NCI-H128 (cell line): ENCODE results near the gene SANBR.

Experiments
- DNase-seq: peaks from one replicate; lab custom pipeline; 2025; ENCODE audit not compliant: unreplicated experiment; lab: John Stamatoyannopoulos, UW

Gene SANBR

DNA sequence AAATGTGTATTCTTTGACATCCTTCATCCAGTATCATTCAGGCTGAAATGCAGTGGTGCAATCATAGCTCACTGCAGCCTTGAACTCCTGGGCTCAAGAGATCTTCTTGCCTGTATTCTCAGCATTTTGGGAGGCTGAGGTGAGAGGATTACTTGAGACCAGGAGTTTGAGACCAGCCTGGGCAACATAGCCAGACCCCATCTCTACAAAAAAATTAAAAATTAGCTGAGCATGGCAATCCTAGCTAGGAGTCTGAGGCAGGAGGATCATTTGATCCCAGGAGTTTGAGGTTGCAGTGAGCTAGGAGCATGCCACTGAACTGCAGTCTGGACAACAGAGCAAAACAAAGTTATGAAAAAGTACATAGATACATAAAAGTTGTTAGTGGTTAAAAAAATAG lies 24.1 kb downstream of the SANBR start:
- no peak for DNase-seq

DNA sequence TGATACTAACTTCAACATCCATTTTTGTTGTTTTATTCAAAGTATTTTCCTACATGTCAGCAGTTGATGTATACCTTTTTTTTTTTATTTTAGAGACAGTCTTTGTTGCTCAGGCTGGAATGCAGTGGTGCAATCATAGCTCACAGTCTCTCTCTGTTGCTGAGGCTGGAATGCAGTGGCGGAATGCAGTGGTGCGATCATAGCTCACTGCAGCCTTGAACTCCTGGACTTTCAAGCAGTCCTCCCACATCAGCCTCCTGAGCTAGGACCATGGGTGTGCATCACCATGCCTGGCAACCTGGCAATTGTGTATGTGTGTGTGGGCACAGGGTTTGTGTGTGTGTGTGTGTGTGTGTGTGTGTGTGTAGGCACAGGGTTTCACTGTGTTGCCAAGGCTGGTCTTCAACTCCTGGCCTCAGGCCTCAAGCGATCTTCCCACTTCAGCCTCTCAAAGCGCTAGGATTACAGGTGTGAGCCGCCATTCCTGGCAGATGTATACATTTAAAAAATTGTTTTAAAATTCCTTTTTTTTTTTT lies 24.8 kb downstream of the SANBR start:
- DNase-seq, result no peak

DNA sequence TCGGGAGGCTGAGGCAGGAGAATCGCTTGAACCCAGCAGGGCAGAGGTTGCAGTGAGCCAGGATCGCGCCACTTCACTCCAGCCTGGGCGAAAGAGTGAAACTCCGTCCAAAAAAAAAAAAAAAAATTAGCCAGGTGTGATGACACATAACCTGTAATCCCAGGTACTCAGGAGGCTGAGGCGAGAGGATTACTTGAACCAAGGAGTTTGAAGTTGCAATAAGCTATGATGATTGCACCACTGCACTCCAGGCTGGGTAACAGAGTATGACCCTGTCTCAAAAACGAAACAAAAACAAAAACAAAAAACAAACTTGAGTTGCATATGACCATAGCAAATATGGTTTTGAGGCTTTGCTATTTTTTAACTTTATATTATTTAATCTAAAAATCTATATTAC lies 25.8 kb downstream of the SANBR start:
- DNase-seq, result no peak

DNA sequence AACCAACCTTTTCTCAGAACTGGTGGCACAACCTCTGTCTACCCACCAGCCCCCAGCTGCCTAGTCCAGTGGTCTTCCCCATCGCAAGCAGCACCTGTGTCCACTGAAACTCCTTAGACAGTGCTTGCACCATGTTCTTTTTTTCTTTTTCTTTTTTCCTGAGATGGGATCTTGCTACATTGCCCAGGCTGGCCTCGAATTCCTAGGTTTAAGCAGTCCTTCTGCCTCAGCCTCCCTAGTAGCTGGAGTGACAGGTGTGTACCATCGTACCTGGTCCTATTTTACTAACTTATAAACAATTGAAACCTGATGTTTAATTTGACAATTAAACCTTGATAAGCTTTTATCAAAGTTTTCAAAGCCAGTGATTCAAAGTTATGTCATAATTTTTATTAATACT lies 30.8 kb downstream of the SANBR start:
- DNase-seq, result no peak

DNA sequence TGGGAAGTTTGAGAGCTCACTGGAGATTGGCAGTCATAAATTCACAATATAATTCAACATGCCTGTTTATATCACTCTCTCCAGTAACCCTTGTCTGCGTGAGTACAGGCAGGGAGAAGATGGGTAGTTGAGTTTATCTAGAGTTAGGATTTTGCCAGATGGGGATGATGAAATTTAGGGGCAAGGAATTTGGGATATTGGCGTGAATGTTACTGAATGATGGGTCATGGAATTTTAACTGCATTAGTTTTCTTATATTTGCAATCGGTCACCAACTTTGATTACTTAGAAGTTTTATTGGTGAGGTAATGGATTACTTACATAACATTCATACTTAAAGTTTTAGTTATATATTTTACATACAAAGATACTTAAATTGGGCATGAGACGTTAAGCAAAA lies 35.1 kb downstream of the SANBR start:
- no peak for DNase-seq

DNA sequence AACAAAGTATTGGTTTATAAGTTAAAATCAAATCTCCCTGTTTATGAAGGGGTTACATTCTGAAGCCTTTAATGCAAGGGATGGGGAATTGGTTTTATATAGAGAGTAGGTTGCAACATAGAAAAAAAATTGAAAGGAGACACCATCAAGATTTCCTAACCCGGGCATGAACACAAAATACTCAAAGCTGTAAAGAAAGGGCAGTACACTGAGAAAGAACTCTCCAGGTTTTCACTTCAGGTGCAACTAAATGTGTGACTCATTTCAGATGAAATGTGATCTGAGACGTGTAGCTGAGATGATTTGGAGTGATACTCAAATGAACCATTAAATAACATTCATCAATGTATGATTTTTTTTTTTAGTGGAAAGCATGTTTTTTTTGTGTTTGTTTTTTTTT lies 43.6 kb downstream of the SANBR start:
- no peak for DNase-seq

DNA sequence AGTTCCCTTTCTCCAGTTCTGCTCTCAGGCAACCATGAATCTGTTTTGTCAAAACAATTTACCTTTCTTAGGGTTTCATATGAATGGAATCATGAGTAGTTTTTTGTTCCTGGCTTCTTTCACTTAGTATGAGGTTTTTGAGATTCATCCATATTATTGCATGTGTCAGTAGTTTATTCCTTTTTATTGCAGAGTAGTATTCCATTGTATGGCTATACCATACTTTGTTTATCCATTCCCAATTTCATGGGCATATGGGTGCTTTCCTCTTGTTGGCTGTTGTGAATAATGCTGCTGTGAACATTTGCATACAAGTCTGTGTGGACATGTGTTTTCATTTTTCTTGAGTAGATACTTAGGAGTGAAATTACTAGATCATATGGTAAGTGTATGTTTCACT lies 46.0 kb downstream of the SANBR start:
- no peak for DNase-seq

DNA sequence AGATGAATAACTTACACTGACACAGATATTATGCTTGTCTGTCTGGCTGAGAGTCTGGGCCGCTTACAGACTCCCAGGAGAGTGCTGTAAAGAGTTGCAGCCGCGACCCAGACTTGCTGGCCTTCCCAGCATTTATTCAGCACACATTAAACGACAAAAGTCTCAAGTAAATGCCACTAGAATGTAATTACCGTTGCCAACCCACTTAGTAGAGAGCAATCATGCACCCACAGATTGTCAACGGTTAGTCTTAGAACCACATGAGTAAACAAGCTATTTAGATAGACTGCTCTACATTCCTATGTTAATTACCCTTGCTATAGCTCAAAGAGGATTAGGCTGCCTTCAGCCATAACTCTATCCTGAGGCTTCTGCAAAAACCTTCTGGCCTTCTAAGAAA lies 48.5 kb downstream of the SANBR start:
- no peak for DNase-seq
